GM12874 (cell line): ENCODE results near the gene DAB1.

Experiments
- CTCF ChIP-seq: IDR thresholded peaks from 2 replicates; pipeline ENCODE4 v1.5.1; 2011; ENCODE audit warnings: low read depth, mild to moderate bottlenecking, control low read depth, low read length, moderate library complexity; ENCODE audit not compliant: insufficient read depth

DAB1 gene

GRCh38 chr1:57208741-57209302 is 215.0 kb downstream of the DAB1 start:
- no peak for TF ChIP-seq CTCF

GRCh38 chr1:57206038-57206437 is 217.8 kb downstream of the DAB1 start:
- TF ChIP-seq CTCF = no peak

- TF ChIP-seq CTCF = no peak
These were observed 218.7 kb downstream of the DAB1 start for GRCh38 chr1:57204942-57205787.

- TF ChIP-seq CTCF = no peak
These were observed 219.8 kb downstream of the DAB1 start for GRCh38 chr1:57204091-57204490.

GRCh38 chr1:57202241-57202640 is 221.6 kb downstream of the DAB1 start:
- TF ChIP-seq CTCF = no peak

GRCh38 chr1:57198912-57199311 is 224.9 kb downstream of the DAB1 start:
- TF ChIP-seq CTCF = no peak

GRCh38 chr1:57195436-57195941 is 228.4 kb downstream of the DAB1 start:
- TF ChIP-seq CTCF = no peak
